Measurements from ENCODE around the gene PILRA. TPM values are rescaled to one million over a fixed set of nuclear protein-coding genes. Genes with fewer than 3 reads are reported as not detected.

PILRA gene
- total RNA-seq, 3 donors from 2014 or later, result 4.3 to 9.9 (median 7.9) TPM

GRCh38 chr7:100367676-100368613 lies 5.3 kb upstream of the PILRA start:
- TF ChIP-seq POLR2AphosphoS5 (IDR thresholded peaks at IDR 0.05), result no peak
- no peak for TF ChIP-seq CTCF (IDR thresholded peaks at IDR 0.05)
- TF ChIP-seq POLR2A (IDR thresholded peaks at IDR 0.05), result no peak
- Histone ChIP-seq H3K27me3 (no peaks in the 10 kb centered on the region), H3K27ac (no peak overlapping the region), H3K4me1 (no peaks in the 10 kb centered on the region), H3K9me3 (no peaks in the 10 kb centered on the region), H3K4me3 (no peak overlapping the region), H3K36me3 (no peaks in the 10 kb centered on the region)
- intact Hi-C loops (cut with DNase I; ENCODE audit: low total_unique reads), result no loop called here
- no peak for DNase-seq (ENCODE audit: low spot score in 2 of 2)

- TF ChIP-seq POLR2A (IDR thresholded peaks at IDR 0.05) (no peak), POLR2AphosphoS5 (IDR thresholded peaks at IDR 0.05) (peak in 1 of 3 donors; percentile 38)
- H3K27ac ChIP-seq, result no peak overlapping the region
These were observed 4.2 kb upstream of the PILRA start for GRCh38 chr7:100369105-100369504.

GRCh38 chr7:100370303-100370702 lies 3.0 kb upstream of the PILRA start:
- TF ChIP-seq POLR2A (IDR thresholded peaks at IDR 0.05) (no peak), CTCF (IDR thresholded peaks at IDR 0.05) (no peak), POLR2AphosphoS5 (IDR thresholded peaks at IDR 0.05) (no peak)
- Histone ChIP-seq H3K9me3 (no peaks in the 10 kb centered on the region), H3K27ac (no peak overlapping the region), H3K4me3 (no peak overlapping the region), H3K27me3 (no peaks in the 10 kb centered on the region), H3K4me1 (no peaks in the 10 kb centered on the region), H3K36me3 (no peaks in the 10 kb centered on the region)
- intact Hi-C loops (cut with DNase I; ENCODE audit: low total_unique reads), result no loop called here
- no peak for DNase-seq (ENCODE audit: low spot score in 2 of 2)

More at GRCh38 chr7:100369105-100369504, 4.2 kb upstream of the PILRA start:
- Histone ChIP-seq H3K27me3 (no peaks in the 10 kb centered on the region), H3K4me1 (no peaks in the 10 kb centered on the region), H3K4me3 (no peak overlapping the region), H3K36me3 (no peaks in the 10 kb centered on the region), H3K9me3 (no peaks in the 10 kb centered on the region)
- no peak for DNase-seq (ENCODE audit: low spot score in 2 of 2)
- intact Hi-C loops (cut with DNase I; ENCODE audit: low total_unique reads), result no loop called here

- no peaks in the 10 kb centered on the region for H3K4me1 ChIP-seq
- no peak overlapping the region for H3K27ac ChIP-seq
- no peak for TF ChIP-seq POLR2A (IDR thresholded peaks at IDR 0.05)
- TF ChIP-seq POLR2AphosphoS5 (IDR thresholded peaks at IDR 0.05), result no peak
- no peak for TF ChIP-seq CTCF (IDR thresholded peaks at IDR 0.05)
- no peaks in the 10 kb centered on the region for H3K9me3 ChIP-seq
- H3K27me3 ChIP-seq, result no peaks in the 10 kb centered on the region
- intact Hi-C loops (cut with DNase I; ENCODE audit: low total_unique reads), result no loop called here
- no peaks in the 10 kb centered on the region for H3K36me3 ChIP-seq
- H3K4me3 ChIP-seq, result no peak overlapping the region
- no peak for DNase-seq (ENCODE audit: low spot score in 2 of 2)
These were observed 2.5 kb upstream of the PILRA start for GRCh38 chr7:100370746-100371145.

- intact Hi-C loops (cut with DNase I; ENCODE audit: low total_unique reads), result no loop called here
- Histone ChIP-seq H3K9me3 (no peaks in the 10 kb centered on the region), H3K4me3 (no peak overlapping the region), H3K27me3 (no peaks in the 10 kb centered on the region), H3K36me3 (no peaks in the 10 kb centered on the region), H3K27ac (peak overlapping the region in 1 of 2 donors; percentile 48), H3K4me1 (no peaks in the 10 kb centered on the region)
- no peak for TF ChIP-seq POLR2AphosphoS5 (IDR thresholded peaks at IDR 0.05)
- no peak for DNase-seq (ENCODE audit: low spot score in 2 of 2)
These were observed 1.6 kb upstream of the PILRA start for GRCh38 chr7:100371561-100372171.

- H3K9me3 ChIP-seq, result no peaks in the 10 kb centered on the region
- no peaks in the 10 kb centered on the region for H3K36me3 ChIP-seq
- no peaks in the 10 kb centered on the region for H3K4me1 ChIP-seq
- H3K27ac ChIP-seq, result peak overlapping the region in 1 of 2 donors; percentile 48
- no peak for DNase-seq (ENCODE audit: low spot score in 2 of 2)
- H3K27me3 ChIP-seq, result no peaks in the 10 kb centered on the region
- H3K4me3 ChIP-seq, result no peak overlapping the region
- intact Hi-C loops (cut with DNase I; ENCODE audit: low total_unique reads), result no loop called here
- TF ChIP-seq CTCF (IDR thresholded peaks at IDR 0.05) (no peak), POLR2AphosphoS5 (IDR thresholded peaks at IDR 0.05) (no peak), POLR2A (IDR thresholded peaks at IDR 0.05) (no peak)
These were observed 1.0 kb upstream of the PILRA start for GRCh38 chr7:100372256-100372655.
